Activated T-helper 1 cell treated with anti-CD3 and anti-CD28 coated beads, Interleukin-2, amount 50 U/mL, for 16 hours (primary cell): ENCODE data around the gene PCIF1.
A peak's percentile ranks its signal among the peaks of the same experiment; 100 is the strongest.
"Not testable (repeated sequence)": the region's sequence is repeated elsewhere in the genome, so short reads cannot be mapped to it uniquely, and the experiment has no call there.

Experiments used
- DNase-seq, 2 donors: peaks; one replicate each; pipeline ENCODE4 v3.0.0-alpha.2; 2020; ENCODE audit warnings: low read depth in 1 of 2, low spot score in 1 of 2

The PCIF1 gene

GRCh38 chr20:45934586-45935415, at the start of gene PCIF1:
PCIF1 (plus strand) TSS chr20:45934683; CDS start chr20:45939000, 4,317 bp downstream.
- DNase-seq = peak; percentile 97

GRCh38 chr20:45886590-45887345, 47.7 kb upstream of the PCIF1 start:
- DNase-seq = no peak

- no peak for DNase-seq
These were observed 47.2 kb upstream of the PCIF1 start, which contains the start of gene SPATA25 for GRCh38 chr20:45887346-45887715. SPATA25 (minus strand) TSS chr20:45887622; CDS start chr20:45887590, 32 bp downstream.

- DNase-seq = no peak
These were observed 45.8 kb upstream of the PCIF1 start for GRCh38 chr20:45888681-45889080.

GRCh38 chr20:45890077-45890984, 44.2 kb upstream of the PCIF1 start:
- DNase-seq = no peak

GRCh38 chr20:45890985-45891983, 43.2 kb upstream of the PCIF1 start, which contains the start of the genes CTSA and NEURL2:
CTSA (plus strand) TSS chr20:45891335; CDS start chr20:45891569, 234 bp downstream.
NEURL2 (minus strand) TSS chr20:45891208; CDS start chr20:45890991, 217 bp downstream.
- DNase-seq = peak; percentile 56 to 77

GRCh38 chr20:45892049-45892825, 42.2 kb upstream of the PCIF1 start:
- no peak for DNase-seq

GRCh38 chr20:45892828-45893500, 41.5 kb upstream of the PCIF1 start:
- no peak for DNase-seq

- no peak for DNase-seq
These were observed 40.7 kb upstream of the PCIF1 start for GRCh38 chr20:45893831-45894230.

GRCh38 chr20:45894797-45895196, 39.7 kb upstream of the PCIF1 start:
- DNase-seq = no peak

GRCh38 chr20:45896641-45897161, 37.8 kb upstream of the PCIF1 start:
- DNase-seq = no peak

- DNase-seq = no peak
These were observed 37.2 kb upstream of the PCIF1 start for GRCh38 chr20:45897289-45897688.

- no peak for DNase-seq
These were observed 36.8 kb upstream of the PCIF1 start for GRCh38 chr20:45897692-45898091.

- no peak for DNase-seq
These were observed 36.2 kb upstream of the PCIF1 start for GRCh38 chr20:45898285-45898684.

- no peak for DNase-seq
These were observed 35.2 kb upstream of the PCIF1 start for GRCh38 chr20:45899046-45899835.

GRCh38 chr20:45901332-45901731, 33.2 kb upstream of the PCIF1 start:
- not testable (repeated sequence) for DNase-seq

GRCh38 chr20:45902199-45902701, 32.2 kb upstream of the PCIF1 start:
- DNase-seq = no peak
